Calu3 (cell line): ENCODE data around the gene KRTAP9-6. TPM values are rescaled to one million over a fixed set of nuclear protein-coding genes. Genes with fewer than 3 reads are reported as not detected.

ENCODE experiments used
- BruUV-seq: library from RNA; stranded (reverse); fragments of 400-500 nt; replicated peaks from 2 replicates; lab custom pipeline; 2021; lab: Mats Ljungman, UMichigan
- CTCF ChIA-PET: fragments of 300-600 bp; sonication (Branson Sonifier 250); formaldehyde crosslinking; loops from one replicate; lab custom pipeline; 2022; ENCODE audit warnings: antibody characterized with exemption; lab: Charles Lee
- DNase-seq: peaks from one replicate; pipeline ENCODE4 v3.0.0; 2022
- H3K27ac Mint-ChIP-seq: one replicate; pipeline ENCODE4 v1.8.0; 2022; ENCODE audit warnings: mixed read lengths; ENCODE audit not compliant: unreplicated experiment
- H3K27me3 Mint-ChIP-seq: one replicate; pipeline ENCODE4 v1.8.0; 2022; ENCODE audit warnings: mixed read lengths; ENCODE audit not compliant: unreplicated experiment
- H3K36me3 Mint-ChIP-seq: one replicate; pipeline ENCODE4 v1.8.0; 2022; ENCODE audit warnings: mild to moderate bottlenecking, moderate library complexity, mixed read lengths; ENCODE audit not compliant: insufficient read depth, unreplicated experiment
- H3K4me1 Mint-ChIP-seq: one replicate; pipeline ENCODE4 v1.8.0; 2022; ENCODE audit warnings: mild to moderate bottlenecking, low read depth, mixed read lengths; ENCODE audit not compliant: unreplicated experiment
- H3K4me3 Mint-ChIP-seq: one replicate; pipeline ENCODE4 v1.8.0; 2022; ENCODE audit warnings: mild to moderate bottlenecking, low read depth, moderate library complexity, mixed read lengths; ENCODE audit not compliant: unreplicated experiment
- H3K9me3 Mint-ChIP-seq: one replicate; pipeline ENCODE4 v1.8.0; 2022; ENCODE audit warnings: low read depth, mixed read lengths; ENCODE audit not compliant: unreplicated experiment
- intact Hi-C: fragments of 100-400 bp; cut with micrococcal nuclease; formaldehyde crosslinking; loops from one replicate; pipeline ENCODE4 v1.10.0; 2022; ENCODE audit not compliant: unreplicated experiment
- total RNA-seq: library from RNA; stranded (reverse); gene quantifications from 2 replicates; pipeline ENCODE4 v1.2.3, GENCODE V29; 2022
- TF ChIP-seq, protein P1 (sequence below): fragments of 200-600 bp; IDR thresholded peaks from one replicate; pipeline ENCODE4 v1.8.0; 2022; ENCODE audit warnings: antibody characterized with exemption; ENCODE audit not compliant: unreplicated experiment

Gene KRTAP9-6
- total RNA-seq, 1 experiment from 2014 or later = not detected

DNA sequence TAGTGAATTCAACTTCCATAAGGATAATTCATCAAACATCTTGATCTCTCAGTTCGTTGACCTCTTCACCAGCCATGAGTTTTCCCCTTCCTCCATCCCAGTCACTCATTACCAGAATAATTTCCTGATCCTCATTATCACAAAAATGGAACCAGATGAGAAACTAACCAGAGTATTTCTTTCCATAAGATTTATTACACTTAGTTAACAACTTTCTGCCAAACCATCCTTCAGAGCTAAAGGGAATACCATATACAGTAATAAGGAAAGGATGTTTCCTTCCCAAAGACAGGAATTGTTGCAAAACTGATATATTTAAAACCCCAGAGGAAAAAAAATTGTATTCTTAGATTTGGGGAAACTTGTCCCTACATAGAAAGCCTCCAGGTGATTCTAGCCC, 28.8 kb downstream of the KRTAP9-6 start:
- DNase-seq = no peak
- Mint-ChIP-seq H3K9me3 (peaks cover 3% of the 10 kb centered on the region), H3K4me3 (no peak overlapping the region), H3K27ac (no peak overlapping the region), H3K4me1 (no peaks in the 10 kb centered on the region), H3K36me3 (no peaks in the 10 kb centered on the region), H3K27me3 (no peaks in the 10 kb centered on the region)
- intact Hi-C loops = no loop called here
- BruUV-seq = no TSS peak
- TF ChIP-seq, protein P1, sequence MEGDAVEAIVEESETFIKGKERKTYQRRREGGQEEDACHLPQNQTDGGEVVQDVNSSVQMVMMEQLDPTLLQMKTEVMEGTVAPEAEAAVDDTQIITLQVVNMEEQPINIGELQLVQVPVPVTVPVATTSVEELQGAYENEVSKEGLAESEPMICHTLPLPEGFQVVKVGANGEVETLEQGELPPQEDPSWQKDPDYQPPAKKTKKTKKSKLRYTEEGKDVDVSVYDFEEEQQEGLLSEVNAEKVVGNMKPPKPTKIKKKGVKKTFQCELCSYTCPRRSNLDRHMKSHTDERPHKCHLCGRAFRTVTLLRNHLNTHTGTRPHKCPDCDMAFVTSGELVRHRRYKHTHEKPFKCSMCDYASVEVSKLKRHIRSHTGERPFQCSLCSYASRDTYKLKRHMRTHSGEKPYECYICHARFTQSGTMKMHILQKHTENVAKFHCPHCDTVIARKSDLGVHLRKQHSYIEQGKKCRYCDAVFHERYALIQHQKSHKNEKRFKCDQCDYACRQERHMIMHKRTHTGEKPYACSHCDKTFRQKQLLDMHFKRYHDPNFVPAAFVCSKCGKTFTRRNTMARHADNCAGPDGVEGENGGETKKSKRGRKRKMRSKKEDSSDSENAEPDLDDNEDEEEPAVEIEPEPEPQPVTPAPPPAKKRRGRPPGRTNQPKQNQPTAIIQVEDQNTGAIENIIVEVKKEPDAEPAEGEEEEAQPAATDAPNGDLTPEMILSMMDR = no peak
- CTCF ChIA-PET = interaction anchor here (1.0 kb wide), 1 partner anchor 407 kb away, joined by 3 read pairs; no protein-coding TSS in a partner anchor

GRCh38 chr17:41296846-41297245, 31.7 kb downstream of the KRTAP9-6 start:
- Mint-ChIP-seq H3K36me3 (no peaks in the 10 kb centered on the region), H3K27ac (no peak overlapping the region), H3K9me3 (peaks cover 3% of the 10 kb centered on the region), H3K4me3 (no peak overlapping the region), H3K27me3 (no peaks in the 10 kb centered on the region), H3K4me1 (no peaks in the 10 kb centered on the region)
- TF ChIP-seq, protein P1 = no peak
- BruUV-seq = no TSS peak
- no peak for DNase-seq
- CTCF ChIA-PET = no interaction called here
- intact Hi-C loops = no loop called here

GRCh38 chr17:41298458-41299135, 33.4 kb downstream of the KRTAP9-6 start:
- no peaks in the 10 kb centered on the region for H3K36me3 Mint-ChIP-seq
- H3K27me3 Mint-ChIP-seq = no peaks in the 10 kb centered on the region
- no peak overlapping the region for H3K27ac Mint-ChIP-seq
- CTCF ChIA-PET = no interaction called here
- H3K4me3 Mint-ChIP-seq = no peak overlapping the region
- BruUV-seq = no TSS peak
- no peak for DNase-seq
- H3K9me3 Mint-ChIP-seq = peaks cover 3% of the 10 kb centered on the region
- intact Hi-C loops = no loop called here
- H3K4me1 Mint-ChIP-seq = no peaks in the 10 kb centered on the region
- TF ChIP-seq, protein P1 = no peak

DNA sequence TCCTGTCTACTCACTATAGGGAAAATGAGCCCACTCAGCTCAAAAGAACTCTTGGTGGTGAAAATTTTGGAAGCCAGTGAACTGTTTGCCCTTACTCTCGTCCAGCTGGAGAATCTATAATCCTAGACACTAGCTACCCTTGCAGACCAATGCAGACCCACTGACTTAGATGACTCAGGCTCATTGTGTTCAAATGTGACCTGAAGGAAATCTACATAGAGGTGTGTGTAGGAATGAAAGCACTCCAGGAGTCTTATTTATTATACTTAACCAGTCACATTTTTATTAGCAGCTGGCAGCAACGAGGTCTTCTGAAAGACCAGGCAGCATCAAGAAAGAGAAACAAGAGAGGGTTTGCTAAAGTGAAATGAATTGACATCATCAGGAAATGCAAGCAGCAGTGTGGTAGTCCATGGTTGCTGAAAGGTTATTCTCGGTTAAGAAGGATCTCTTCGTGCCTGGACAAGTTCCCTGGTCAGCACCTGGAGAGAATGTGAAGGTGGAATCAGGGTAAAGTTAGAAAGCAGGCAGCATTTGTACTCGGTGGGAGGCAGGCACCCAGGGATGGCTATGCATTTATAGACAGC, 36.1 kb downstream of the KRTAP9-6 start:
- no peak overlapping the region for H3K4me3 Mint-ChIP-seq
- intact Hi-C loops = no loop called here
- H3K4me1 Mint-ChIP-seq = no peaks in the 10 kb centered on the region
- TF ChIP-seq, protein P1 = no peak
- H3K9me3 Mint-ChIP-seq = no peaks in the 10 kb centered on the region
- H3K36me3 Mint-ChIP-seq = no peaks in the 10 kb centered on the region
- peaks cover 1% of the 10 kb centered on the region for H3K27me3 Mint-ChIP-seq
- no peak for DNase-seq
- no peak overlapping the region for H3K27ac Mint-ChIP-seq
- BruUV-seq = no TSS peak
- CTCF ChIA-PET = interaction anchor here (0.6 to 1.0 kb wide), 3 partner anchors 156 to 292 kb away, joined by 3 to 5 read pairs (median 4); partner anchors contain the start of gene KRTAP3-1
